ENCODE results near the gene XAGE1B.
"Not testable (repeated sequence)": the region's sequence is repeated elsewhere in the genome, so short reads cannot be mapped to it uniquely, and the experiment has no call there.

The XAGE1B gene

DNA sequence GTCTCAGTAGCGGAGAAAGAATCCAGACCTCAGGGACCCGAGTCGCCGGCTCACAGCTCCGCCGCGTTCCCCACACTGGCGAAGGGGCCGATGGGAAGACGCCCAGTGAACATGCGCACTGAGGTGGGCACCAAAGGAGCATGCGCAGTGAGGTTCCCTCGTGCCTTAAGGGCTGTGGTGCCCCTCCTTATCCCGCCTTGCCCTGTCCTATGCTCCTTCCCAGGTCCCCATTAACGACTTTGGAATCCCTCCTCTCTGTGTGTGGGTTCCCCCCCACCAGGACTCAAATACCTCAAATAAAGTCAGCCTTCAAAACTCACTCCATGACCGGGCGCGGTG lies at the start of gene XAGE1B:
TSS of gene XAGE1B (minus strand) at position 77 of the 339 bp plus-strand sequence. CDS start 1,536 bp downstream, outside the sequence.
- DNase-seq = not testable (repeated sequence)

- DNase-seq = no peak
Observed at GRCh38 chrX:52563105-52563504, 46.2 kb upstream of the XAGE1B start.

GRCh38 chrX:52558140-52558539 lies 41.3 kb upstream of the XAGE1B start:
- no peak for DNase-seq

DNA sequence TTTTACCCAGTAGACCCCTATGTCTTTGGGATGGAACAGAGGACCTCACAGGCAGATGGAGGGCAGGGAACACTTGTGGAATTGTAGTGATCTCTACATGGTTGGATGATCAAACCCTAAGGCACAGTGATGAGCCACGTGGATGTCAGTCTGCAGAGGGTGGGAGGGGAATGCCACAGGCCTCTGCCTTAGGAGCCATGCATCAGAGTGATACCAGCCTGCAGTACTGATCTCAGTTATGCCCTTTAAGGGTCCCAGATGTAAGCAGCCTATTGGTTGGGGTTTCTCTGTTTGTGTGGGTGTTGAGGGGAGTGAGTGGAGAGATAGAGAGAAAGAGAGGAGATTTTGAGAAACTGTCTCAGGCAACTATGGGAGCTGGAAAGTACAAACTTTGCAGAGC lies 39.9 kb upstream of the XAGE1B start:
- DNase-seq = no peak

DNA sequence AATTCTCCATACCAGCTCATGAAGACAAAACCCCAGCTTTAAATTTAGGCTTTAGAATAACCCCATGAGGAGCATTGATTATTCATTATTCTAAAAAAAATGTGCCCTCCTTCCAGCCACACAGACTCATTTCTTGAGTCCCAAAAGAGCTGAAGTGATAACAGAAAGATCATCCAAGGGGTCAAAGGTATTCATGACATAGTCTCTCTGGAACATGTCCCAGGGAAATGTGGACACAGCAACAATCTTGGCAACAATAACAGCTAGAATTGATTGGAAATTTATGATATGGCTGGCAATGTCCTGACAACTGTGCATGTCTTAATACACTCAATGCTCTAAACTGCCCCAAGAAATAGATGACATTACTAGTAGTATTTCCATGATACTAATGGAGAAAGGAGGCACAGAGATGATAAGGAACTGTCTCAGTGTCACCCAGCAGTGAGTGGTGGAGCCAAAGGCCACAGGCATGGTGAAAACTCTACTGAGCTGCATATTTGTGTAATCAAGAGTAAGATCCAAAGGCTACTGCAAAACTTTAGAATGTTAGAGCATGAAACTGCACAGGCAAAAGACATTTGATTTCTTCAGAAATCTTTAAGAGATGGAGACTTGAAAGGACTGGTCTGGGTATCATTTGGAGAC lies 37.3 kb upstream of the XAGE1B start:
- no peak for DNase-seq

DNA sequence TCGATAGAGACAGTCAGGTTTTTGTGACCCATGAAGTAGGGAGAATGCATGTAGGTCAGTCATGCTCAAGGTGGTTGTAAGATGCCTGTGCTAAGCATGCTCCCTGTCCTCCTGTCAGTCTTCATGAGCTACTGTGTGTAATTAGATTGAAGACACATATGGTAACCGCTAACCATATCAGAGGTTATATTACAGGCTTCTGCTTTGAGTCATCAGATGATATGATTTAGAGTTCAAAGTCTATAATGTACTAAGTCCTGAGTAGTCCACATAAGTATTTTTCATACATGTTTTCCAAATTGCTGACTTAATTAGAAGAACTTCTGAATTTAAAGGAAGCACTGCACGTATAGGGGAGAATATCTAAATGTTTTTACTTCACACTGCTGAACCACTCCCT lies 31.9 kb upstream of the XAGE1B start:
- DNase-seq = not testable (repeated sequence)

GRCh38 chrX:52544147-52544840 lies 27.4 kb upstream of the XAGE1B start:
- no peak for DNase-seq

DNA sequence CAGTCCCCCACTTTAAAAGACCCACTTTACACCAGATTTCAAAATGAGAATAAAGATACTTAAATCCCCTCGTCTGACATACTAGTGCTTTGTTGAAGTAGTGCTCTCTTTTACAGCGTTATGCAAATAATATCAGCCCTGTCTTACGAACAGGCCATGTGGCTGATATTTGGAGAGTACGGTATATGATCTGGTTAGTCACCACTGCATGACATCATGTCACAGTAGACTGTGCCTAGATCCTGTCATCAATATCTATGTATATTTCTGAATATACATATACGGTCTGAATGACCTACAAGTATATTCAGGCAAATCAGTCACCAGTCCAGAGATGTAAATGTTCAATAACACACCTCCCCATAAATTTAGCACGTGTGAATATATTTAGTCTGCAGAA lies 25.4 kb upstream of the XAGE1B start:
- no peak for DNase-seq

GRCh38 chrX:52541051-52541450 lies 24.2 kb upstream of the XAGE1B start:
- DNase-seq = not testable (repeated sequence)

DNA sequence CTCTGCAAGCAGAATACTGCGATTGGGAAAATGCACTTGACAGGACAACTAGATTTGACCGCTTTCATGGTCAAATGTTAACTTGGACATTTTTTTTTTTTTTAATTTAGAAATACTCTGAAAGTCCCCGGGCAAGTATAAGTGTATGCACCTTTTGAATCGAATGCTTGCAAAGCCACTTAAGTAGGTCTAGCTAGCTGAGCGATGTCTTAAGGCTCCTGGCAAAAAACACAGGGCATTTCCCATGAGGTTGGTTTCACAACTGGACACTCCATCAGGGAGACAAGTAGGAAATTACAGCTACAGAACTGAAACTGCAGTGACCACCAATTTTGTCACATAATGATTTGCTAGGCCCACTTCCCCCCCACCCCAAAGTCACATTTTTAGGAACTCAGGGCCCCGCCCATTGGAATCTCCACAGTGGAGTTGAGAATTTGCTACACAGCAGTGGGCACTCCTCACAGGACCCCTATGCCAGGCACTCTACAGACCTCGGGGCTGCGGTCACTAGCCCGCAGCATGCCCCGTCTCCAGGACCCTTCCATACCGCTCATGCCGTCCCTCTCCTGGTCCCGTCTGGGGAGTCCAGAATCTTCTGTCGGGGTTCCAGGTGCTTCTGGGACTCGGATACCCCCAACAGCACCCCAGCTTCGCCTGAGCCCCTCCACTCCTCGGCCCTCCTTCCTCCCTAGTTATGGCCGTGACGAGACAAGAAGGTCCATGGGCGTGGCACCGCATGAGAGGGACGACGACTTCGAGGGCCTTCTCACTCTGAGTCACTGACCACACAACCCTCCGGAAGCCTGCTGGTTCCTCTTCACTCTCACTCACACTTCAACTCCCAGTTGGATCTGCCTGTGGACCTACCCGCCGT lies 515 bp downstream of the XAGE1B start:
- DNase-seq = not testable (repeated sequence)

- not testable (repeated sequence) for DNase-seq
Observed at GRCh38 chrX:52511126-52511525, 5.7 kb downstream of the XAGE1B start.

DNA sequence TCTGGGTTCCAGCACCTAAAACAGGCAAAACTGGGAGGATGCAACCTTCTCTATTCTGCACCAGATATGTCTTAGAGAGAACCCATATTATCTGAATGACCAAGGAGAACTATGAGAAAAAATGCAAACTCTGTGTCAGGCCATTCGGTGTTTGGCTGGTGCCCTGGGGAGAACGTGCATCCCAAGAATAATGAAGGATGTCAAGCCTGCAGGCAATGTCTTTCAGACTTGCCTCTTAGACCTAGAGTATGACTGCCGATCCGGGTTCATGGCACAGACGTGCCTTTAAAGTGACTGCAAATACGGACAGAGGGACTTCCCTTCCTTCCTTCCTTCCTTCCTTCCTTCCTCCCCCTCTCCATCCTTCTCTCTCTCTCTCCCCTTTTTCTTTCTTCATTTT lies 6.9 kb downstream of the XAGE1B start:
- no peak for DNase-seq

GRCh38 chrX:52507331-52507730 lies 9.5 kb downstream of the XAGE1B start:
- DNase-seq = no peak

DNA sequence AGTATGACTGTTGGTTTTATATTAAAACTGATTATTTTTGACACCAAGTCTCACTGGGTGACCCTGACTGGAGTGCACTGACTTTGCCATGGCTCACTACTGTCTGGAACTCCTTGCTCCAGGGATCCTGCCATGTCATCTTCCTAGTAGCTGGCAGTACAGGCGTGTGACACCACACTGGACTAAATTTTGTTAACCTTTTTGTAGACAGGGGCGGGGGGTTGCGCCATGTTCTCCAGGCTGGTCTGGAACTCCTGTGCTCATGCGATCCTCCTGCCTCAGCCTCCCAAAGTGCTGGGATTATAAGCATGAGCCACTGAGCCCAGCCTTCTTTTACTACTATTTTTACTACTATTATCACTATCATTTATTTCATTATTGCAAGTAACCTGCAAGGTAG lies 12.3 kb downstream of the XAGE1B start:
- no peak for DNase-seq

DNA sequence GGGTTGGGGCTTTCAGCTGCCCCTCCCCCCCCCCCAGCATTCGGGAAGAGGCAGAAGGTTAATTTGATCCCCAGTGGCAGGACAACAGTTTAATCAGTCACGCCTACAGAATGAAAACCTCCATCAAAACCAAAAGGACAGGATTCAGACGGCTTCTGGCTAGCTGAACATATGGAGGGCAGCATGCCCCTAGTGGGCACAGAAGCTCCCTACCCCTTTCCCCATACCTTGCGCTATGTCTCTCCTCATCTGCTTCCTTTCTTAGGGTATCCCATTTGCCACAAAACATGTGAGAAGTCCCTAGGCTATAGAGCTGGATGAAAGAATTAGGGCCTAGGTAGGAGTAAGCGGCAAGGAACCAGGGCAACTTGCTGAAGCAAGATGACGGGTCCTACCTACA lies 15.5 kb downstream of the XAGE1B start:
- DNase-seq = not testable (repeated sequence)

DNA sequence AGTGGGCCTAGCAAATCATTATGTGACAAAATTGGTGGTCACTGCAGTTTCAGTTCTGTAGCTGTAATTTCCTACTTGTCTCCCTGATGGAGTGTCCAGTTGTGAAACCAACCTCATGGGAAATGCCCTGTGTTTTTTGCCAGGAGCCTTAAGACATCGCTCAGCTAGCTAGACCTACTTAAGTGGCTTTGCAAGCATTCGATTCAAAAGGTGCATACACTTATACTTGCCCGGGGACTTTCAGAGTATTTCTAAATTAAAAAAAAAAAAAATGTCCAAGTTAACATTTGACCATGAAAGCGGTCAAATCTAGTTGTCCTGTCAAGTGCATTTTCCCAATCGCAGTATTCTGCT lies 20.5 kb downstream of the XAGE1B start:
- DNase-seq = not testable (repeated sequence)

- DNase-seq = not testable (repeated sequence)
Observed at GRCh38 chrX:52495545-52496418, 21.1 kb downstream of the XAGE1B start, which contains the start of gene XAGE1A. Gene XAGE1A, plus strand, starts transcription at chrX:52495808. Its CDS starts 1,554 bp downstream, at chrX:52497362.

GRCh38 chrX:52471301-52471700 lies 45.6 kb downstream of the XAGE1B start:
- DNase-seq = not testable (repeated sequence)

Data from cerebellar nuclear complex (tissue), 1 donor.